ENCODE measurements around the gene PPM1E.

DNA sequence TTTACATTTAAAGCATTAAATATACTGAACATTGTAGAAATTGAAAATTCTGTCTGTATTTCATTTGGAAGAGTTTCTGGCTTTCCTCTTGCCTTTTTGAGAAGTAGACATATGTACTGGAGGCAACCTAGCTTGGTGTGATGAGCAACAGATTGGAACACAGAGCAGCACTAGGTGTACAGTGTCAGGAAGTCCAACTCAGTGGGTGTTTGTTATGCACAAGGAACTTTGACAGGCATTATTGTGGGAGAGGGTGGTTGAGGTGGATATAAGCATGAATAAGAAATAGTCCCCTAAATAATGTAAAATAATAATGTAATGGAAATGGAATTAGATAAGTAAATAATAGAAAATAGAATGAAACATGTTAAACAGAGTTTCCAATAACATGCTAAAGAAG, 58.1 kb downstream of the PPM1E start:
- TF ChIP-seq, protein P1, sequence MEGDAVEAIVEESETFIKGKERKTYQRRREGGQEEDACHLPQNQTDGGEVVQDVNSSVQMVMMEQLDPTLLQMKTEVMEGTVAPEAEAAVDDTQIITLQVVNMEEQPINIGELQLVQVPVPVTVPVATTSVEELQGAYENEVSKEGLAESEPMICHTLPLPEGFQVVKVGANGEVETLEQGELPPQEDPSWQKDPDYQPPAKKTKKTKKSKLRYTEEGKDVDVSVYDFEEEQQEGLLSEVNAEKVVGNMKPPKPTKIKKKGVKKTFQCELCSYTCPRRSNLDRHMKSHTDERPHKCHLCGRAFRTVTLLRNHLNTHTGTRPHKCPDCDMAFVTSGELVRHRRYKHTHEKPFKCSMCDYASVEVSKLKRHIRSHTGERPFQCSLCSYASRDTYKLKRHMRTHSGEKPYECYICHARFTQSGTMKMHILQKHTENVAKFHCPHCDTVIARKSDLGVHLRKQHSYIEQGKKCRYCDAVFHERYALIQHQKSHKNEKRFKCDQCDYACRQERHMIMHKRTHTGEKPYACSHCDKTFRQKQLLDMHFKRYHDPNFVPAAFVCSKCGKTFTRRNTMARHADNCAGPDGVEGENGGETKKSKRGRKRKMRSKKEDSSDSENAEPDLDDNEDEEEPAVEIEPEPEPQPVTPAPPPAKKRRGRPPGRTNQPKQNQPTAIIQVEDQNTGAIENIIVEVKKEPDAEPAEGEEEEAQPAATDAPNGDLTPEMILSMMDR (IDR thresholded peaks at IDR 0.05), result no peak
- TF ChIP-seq POLR2A (IDR thresholded peaks at IDR 0.05), result no peak

Data from prostate gland (tissue), 2 donors.